Mesenchymal stem cell (in vitro differentiated cells and primary cell): ENCODE measurements around the gene TCF12.

ENCODE experiments used
- DNase-seq: peaks from one replicate; pipeline ENCODE4 v3.0.0-alpha.2; 2013
- H2AFZ ChIP-seq: one replicate; pipeline ENCODE4 v1.6.1; 2013; ENCODE audit warnings: low read depth, mild to moderate bottlenecking, control low read depth, inconsistent platforms, low read length, moderate library complexity
- H2AK5ac ChIP-seq: 2 replicates; pipeline ENCODE4 v1.6.1; 2013; ENCODE audit warnings: low read length, moderate library complexity, mild to moderate bottlenecking, inconsistent platforms; ENCODE audit not compliant: severe bottlenecking
- H2BK120ac ChIP-seq: one replicate; pipeline ENCODE4 v1.6.1; 2013; ENCODE audit warnings: low read depth, mild to moderate bottlenecking, inconsistent platforms, low read length, moderate library complexity
- H2BK12ac ChIP-seq, 2 experiments: one replicate each; pipeline ENCODE4 v1.6.1; 2013; ENCODE audit warnings: inconsistent platforms in 2 of 2, low read length in 2 of 2, mild to moderate bottlenecking in 2 of 2, moderate library complexity in 2 of 2, control low read depth in 1 of 2
- H2BK15ac ChIP-seq: one replicate; pipeline ENCODE4 v1.6.1; 2013; ENCODE audit warnings: mild to moderate bottlenecking, low read depth, inconsistent platforms; ENCODE audit not compliant: poor library complexity, severe bottlenecking
- H2BK5ac ChIP-seq: 2 replicates; pipeline ENCODE4 v1.6.1; 2013; ENCODE audit warnings: low read depth, mild to moderate bottlenecking, low read length, control low read depth, inconsistent platforms; ENCODE audit not compliant: poor library complexity, severe bottlenecking
- H3K14ac ChIP-seq, 2 experiments: one replicate each; pipeline ENCODE4 v1.6.1; 2013; ENCODE audit warnings: inconsistent platforms in 2 of 2, low read length in 2 of 2, control low read depth in 1 of 2, mild to moderate bottlenecking in 1 of 2, moderate library complexity in 1 of 2
- H3K18ac ChIP-seq, 2 experiments: one replicate each; pipeline ENCODE4 v1.6.1; 2013; ENCODE audit warnings: inconsistent platforms in 2 of 2, low read length in 2 of 2, control low read depth in 1 of 2, low read depth in 1 of 2, mild to moderate bottlenecking in 1 of 2
- H3K23ac ChIP-seq, 2 experiments: one replicate each; pipeline ENCODE4 v1.6.1; 2013; ENCODE audit warnings: inconsistent platforms in 2 of 2, low read length in 2 of 2, mild to moderate bottlenecking in 2 of 2, moderate library complexity in 2 of 2, control low read depth in 1 of 2
- H3K27ac ChIP-seq: 2 replicates; pipeline ENCODE4 v1.5.1; 2013; ENCODE audit warnings: mild to moderate bottlenecking, moderate library complexity, low read length, control low read depth, inconsistent platforms; ENCODE audit not compliant: poor library complexity, severe bottlenecking
- H3K27me3 ChIP-seq, 2 experiments: 2 replicates each; pipeline versions ENCODE4 v1.6.1 to v1.7.0; 2013; ENCODE audit warnings: low read length in 2 of 2, mild to moderate bottlenecking in 2 of 2, moderate library complexity in 2 of 2, control low read depth in 1 of 2, inconsistent platforms in 1 of 2; ENCODE audit not compliant: control insufficient read depth in 1 of 2, insufficient read depth in 1 of 2
- H3K36me3 ChIP-seq, 2 experiments: 2 replicates each; pipeline versions ENCODE4 v1.6.1 to v1.7.0; 2013; ENCODE audit warnings: low read length in 2 of 2, control low read depth in 1 of 2, inconsistent platforms in 1 of 2, low read depth in 1 of 2, mild to moderate bottlenecking in 1 of 2; ENCODE audit not compliant: insufficient read depth in 2 of 2, control insufficient read depth in 1 of 2
- H3K4ac ChIP-seq, 2 experiments: one replicate each; pipeline ENCODE4 v1.6.1; 2013; ENCODE audit warnings: inconsistent platforms in 2 of 2, low read length in 2 of 2, mild to moderate bottlenecking in 2 of 2, moderate library complexity in 2 of 2, control low read depth in 1 of 2, low read depth in 1 of 2
- H3K4me1 ChIP-seq: 2 replicates; pipeline ENCODE4 v1.6.1; 2013; ENCODE audit warnings: low read depth, low read length, control low read depth; ENCODE audit not compliant: control insufficient read depth, insufficient read depth
- H3K4me2 ChIP-seq: 2 replicates; pipeline ENCODE4 v1.6.1; 2013; ENCODE audit warnings: low read length, mild to moderate bottlenecking, inconsistent platforms; ENCODE audit not compliant: poor library complexity, severe bottlenecking
- H3K4me3 ChIP-seq, 2 experiments: 2 replicates each; pipeline versions ENCODE4 v1.5.1 to v1.7.0; 2013; ENCODE audit warnings: low read length in 2 of 2, mild to moderate bottlenecking in 2 of 2, control low read depth in 1 of 2, low read depth in 1 of 2; ENCODE audit not compliant: insufficient read depth in 1 of 2
- H3K79me1 ChIP-seq: replicated peaks from 2 replicates; pipeline ENCODE4 v1.6.1; 2013; ENCODE audit warnings: mild to moderate bottlenecking, control low read depth, low read length, inconsistent platforms; ENCODE audit not compliant: poor library complexity, severe bottlenecking
- H3K9ac ChIP-seq: 2 replicates; pipeline ENCODE4 v1.7.0; 2013; ENCODE audit warnings: mild to moderate bottlenecking, low read length, moderate library complexity
- H3K9me3 ChIP-seq: 2 replicates; pipeline ENCODE4 v1.7.0; 2013; ENCODE audit warnings: mild to moderate bottlenecking, low read length; ENCODE audit not compliant: control insufficient read depth
- H4K8ac ChIP-seq: one replicate; pipeline ENCODE4 v1.6.1; 2013; ENCODE audit warnings: inconsistent platforms, mild to moderate bottlenecking, low read length, moderate library complexity
- H4K91ac ChIP-seq: one replicate; pipeline ENCODE4 v1.6.1; 2013; ENCODE audit warnings: mild to moderate bottlenecking, low read length, inconsistent platforms
- WGBS: methylation state at CpG from one replicate; pipeline ENCODE4 v1.1.7; 2013; ENCODE audit warnings: mixed read lengths; 5-methylcytosine and 5-hydroxymethylcytosine counted together

Gene TCF12

GRCh38 chr15:57324944-57325679 lies 406.7 kb downstream of the TCF12 start:
- Histone ChIP-seq H3K4ac (no peak overlapping the region), H2AFZ (no peak overlapping the region), H2BK120ac (no peak overlapping the region), H4K8ac (no peak overlapping the region), H2BK15ac (no peak overlapping the region), H3K79me1 (no peaks in the 10 kb centered on the region), H3K9ac (no peak overlapping the region), H2BK5ac (no peak overlapping the region), H3K23ac (no peak overlapping the region), H3K4me2 (no peak overlapping the region), H3K14ac (no peak overlapping the region), H2BK12ac (no peak overlapping the region), H3K4me3 (no peak overlapping the region), H3K36me3 (no peaks in the 10 kb centered on the region), H3K27me3 (no peaks in the 10 kb centered on the region), H2AK5ac (no peak overlapping the region), H3K18ac (no peak overlapping the region), H3K9me3 (no peaks in the 10 kb centered on the region), H3K4me1 (peaks cover 12% of the 10 kb centered on the region), H3K27ac (no peak overlapping the region), H4K91ac (no peak overlapping the region)
- 94% methylated on average over 11 of the region's 11 CpGs for WGBS
- no peak for DNase-seq

GRCh38 chr15:57326196-57326595 lies 407.8 kb downstream of the TCF12 start:
- Histone ChIP-seq H3K23ac (no peak overlapping the region), H3K4me3 (no peak overlapping the region), H2BK120ac (no peak overlapping the region), H2BK15ac (no peak overlapping the region), H3K4ac (no peak overlapping the region), H3K27me3 (no peaks in the 10 kb centered on the region), H3K36me3 (no peaks in the 10 kb centered on the region), H2BK5ac (no peak overlapping the region), H2BK12ac (no peak overlapping the region), H3K4me1 (peaks cover 7% of the 10 kb centered on the region), H3K9me3 (no peaks in the 10 kb centered on the region), H3K4me2 (no peak overlapping the region), H3K9ac (no peak overlapping the region), H4K8ac (no peak overlapping the region), H3K79me1 (no peaks in the 10 kb centered on the region), H3K27ac (no peak overlapping the region), H2AFZ (no peak overlapping the region), H4K91ac (no peak overlapping the region), H3K14ac (no peak overlapping the region), H2AK5ac (no peak overlapping the region), H3K18ac (no peak overlapping the region)
- WGBS = 97% methylated on average over 23 of the region's 23 CpGs
- DNase-seq = no peak

GRCh38 chr15:57327985-57328471 lies 409.6 kb downstream of the TCF12 start:
- no peak overlapping the region for H2BK12ac ChIP-seq
- H2BK15ac ChIP-seq = no peak overlapping the region

GRCh38 chr15:57328479-57328878 lies 410.0 kb downstream of the TCF12 start:
- no peak overlapping the region for H3K4me2 ChIP-seq

More at GRCh38 chr15:57327985-57328471, 409.6 kb downstream of the TCF12 start:
- Histone ChIP-seq H3K4ac (no peak overlapping the region), H3K4me2 (no peak overlapping the region), H4K8ac (no peak overlapping the region), H3K18ac (no peak overlapping the region), H3K4me3 (peak overlapping the region in 1 of 2 experiments; percentile 10), H3K27ac (no peak overlapping the region), H3K4me1 (peaks cover 11% of the 10 kb centered on the region), H3K14ac (no peak overlapping the region), H3K79me1 (no peaks in the 10 kb centered on the region), H3K9me3 (no peaks in the 10 kb centered on the region), H2BK120ac (no peak overlapping the region), H2BK5ac (no peak overlapping the region), H4K91ac (no peak overlapping the region), H2AK5ac (no peak overlapping the region), H3K27me3 (peaks cover 0 to 12% of the 10 kb centered on the region in 2 experiments), H2AFZ (no peak overlapping the region), H3K23ac (no peak overlapping the region), H3K36me3 (no peaks in the 10 kb centered on the region), H3K9ac (peak overlapping the region; percentile 72)
- WGBS = 67% methylated on average over 11 of the region's 11 CpGs
- DNase-seq = peak; percentile 84

More at GRCh38 chr15:57328479-57328878, 410.0 kb downstream of the TCF12 start:
- Histone ChIP-seq H3K27ac (no peak overlapping the region), H2BK120ac (no peak overlapping the region), H3K9me3 (no peaks in the 10 kb centered on the region), H3K4me1 (peaks cover 11% of the 10 kb centered on the region), H3K14ac (no peak overlapping the region), H2AK5ac (no peak overlapping the region), H3K79me1 (no peaks in the 10 kb centered on the region), H3K23ac (no peak overlapping the region), H3K18ac (no peak overlapping the region), H3K27me3 (peaks cover 0 to 12% of the 10 kb centered on the region in 2 experiments), H3K4me3 (no peak overlapping the region), H2BK12ac (no peak overlapping the region), H3K36me3 (no peaks in the 10 kb centered on the region), H2BK15ac (no peak overlapping the region), H2BK5ac (no peak overlapping the region), H4K8ac (no peak overlapping the region), H4K91ac (no peak overlapping the region), H3K4ac (no peak overlapping the region), H2AFZ (no peak overlapping the region), H3K9ac (peak overlapping the region; percentile 67)
- DNase-seq = no peak
- 95% methylated on average over 6 of the region's 8 CpGs for WGBS
